ENCODE measurements around the gene OR2T27. TPM values are rescaled to one million over a fixed set of nuclear protein-coding genes. Genes with fewer than 3 reads are reported as not detected.

Gene OR2T27
- total RNA-seq, 2 experiments from 2014 or later, result not detected

- peaks cover 2% of the 10 kb centered on the region for H3K9me3 Mint-ChIP-seq
- CTCF ChIA-PET, result no interaction called here
- peaks cover 31% of the 10 kb centered on the region for H3K4me1 Mint-ChIP-seq (ENCODE audit: low read depth)
- POLR2A ChIA-PET, result no interaction called here
- ATAC-seq, result no peak
- no peak for DNase-seq
- no peak overlapping the region for H3K4me3 Mint-ChIP-seq
- intact Hi-C loops (cut with micrococcal nuclease), result no loop called here
- H3K27ac Mint-ChIP-seq, result peak overlapping the region; percentile 35
- no peak for TF ChIP-seq CTCF (IDR thresholded peaks at IDR 0.05)
- no peaks in the 10 kb centered on the region for H3K36me3 Mint-ChIP-seq (ENCODE audit: low read depth)
- no peaks in the 10 kb centered on the region for H3K27me3 Mint-ChIP-seq
These were observed 45.0 kb downstream of the OR2T27 start for GRCh38 chr1:248610301-248610700.

Other genes starting within 250 kb of the OR2T27 start
- gene OR2T2, start 209.9 kb downstream of the OR2T27 start, total RNA-seq, result not detected
- gene OR2T3, start 182.2 kb downstream of the OR2T27 start, total RNA-seq, result not detected
- gene OR2T5, start 166.9 kb downstream of the OR2T27 start, total RNA-seq, result not detected
- not detected for gene OR2G6, start 147.5 kb downstream of the OR2T27 start, total RNA-seq
- not detected for gene OR2T29, start 92.8 kb downstream of the OR2T27 start, total RNA-seq
- not detected for gene OR2T34, start 80.8 kb downstream of the OR2T27 start, total RNA-seq
- not detected for gene OR2T10, start 57.8 kb downstream of the OR2T27 start, total RNA-seq
- not detected for gene OR2T11, start 20.4 kb downstream of the OR2T27 start, total RNA-seq
- not detected for gene OR2T35, start 10.2 kb downstream of the OR2T27 start, total RNA-seq
- not detected for gene OR14I1, start 47.2 kb upstream of the OR2T27 start, total RNA-seq
- gene LYPD8, start 100.2 kb upstream of the OR2T27 start, total RNA-seq, result not detected
- 10 to 100 TPM; 16.2 to 18.3 TPM for gene SH3BP5L, start 170.4 kb upstream of the OR2T27 start, total RNA-seq
- 10 to 100 TPM; 43.8 to 45.1 TPM for gene ZNF672, start 182.7 kb upstream of the OR2T27 start, total RNA-seq
- gene ZNF692, start 203.6 kb upstream of the OR2T27 start, total RNA-seq, result 10 to 100 TPM; 80.8 to 85.6 TPM

Measured in activated CD8-positive, alpha-beta T cell treated with anti-CD3 and anti-CD28 coated beads for 36 hours (primary cell).